HT1080 (cell line): ENCODE measurements around the gene PKDREJ. TPM values are rescaled to one million over a fixed set of nuclear protein-coding genes. Genes with fewer than 3 reads are reported as not detected.

ENCODE experiments used
- DNase-seq: peaks from one replicate; pipeline ENCODE4 v3.0.0-alpha.2; 2015; ENCODE audit warnings: low read depth
- total RNA-seq: library from RNA; depleted of rRNA; stranded (reverse); fragments of >200 nt; shearing (Covaris generic); gene quantifications from 2 replicates; pipeline ENCODE4 v1.2.3, GENCODE V29; 2014

The PKDREJ gene
- total RNA-seq, 1 experiment from 2014 or later: not detected

DNA sequence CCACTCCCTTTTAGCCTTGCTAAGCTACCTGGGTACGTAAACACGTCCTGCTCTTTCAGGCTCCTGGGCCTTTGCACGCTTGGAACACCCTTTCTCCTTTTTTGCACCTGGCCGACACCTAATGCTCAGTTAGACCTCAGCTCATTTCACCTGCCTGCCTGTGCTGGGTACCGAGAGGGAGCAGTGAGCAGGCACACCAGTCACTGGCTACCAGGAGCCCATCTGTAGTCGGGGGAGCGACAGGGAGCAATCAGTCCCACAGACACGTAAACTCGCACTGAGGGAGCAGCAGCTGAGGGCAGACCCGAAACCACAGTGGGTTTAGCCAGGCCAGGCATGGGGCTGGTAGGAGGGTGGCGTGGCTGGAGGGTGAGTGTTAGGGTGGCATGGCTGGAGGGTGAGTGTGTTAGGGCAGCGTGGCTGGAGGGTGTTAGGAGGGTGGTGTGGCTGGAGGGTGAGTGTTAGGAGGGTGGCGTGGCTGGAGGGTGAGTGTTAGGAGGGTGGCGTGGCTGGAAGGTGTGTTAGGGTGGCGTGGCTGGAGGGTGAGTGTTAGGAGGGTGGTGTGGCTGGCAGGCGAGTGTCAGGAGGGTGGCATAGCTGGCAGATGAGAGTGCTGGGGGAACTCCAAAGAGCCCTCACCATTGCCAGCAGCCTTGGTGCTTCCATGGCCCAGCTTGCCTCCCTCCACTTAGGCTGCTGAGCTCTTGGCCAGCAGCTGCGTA, 27.1 kb upstream of the PKDREJ start:
- DNase-seq: no peak

DNA sequence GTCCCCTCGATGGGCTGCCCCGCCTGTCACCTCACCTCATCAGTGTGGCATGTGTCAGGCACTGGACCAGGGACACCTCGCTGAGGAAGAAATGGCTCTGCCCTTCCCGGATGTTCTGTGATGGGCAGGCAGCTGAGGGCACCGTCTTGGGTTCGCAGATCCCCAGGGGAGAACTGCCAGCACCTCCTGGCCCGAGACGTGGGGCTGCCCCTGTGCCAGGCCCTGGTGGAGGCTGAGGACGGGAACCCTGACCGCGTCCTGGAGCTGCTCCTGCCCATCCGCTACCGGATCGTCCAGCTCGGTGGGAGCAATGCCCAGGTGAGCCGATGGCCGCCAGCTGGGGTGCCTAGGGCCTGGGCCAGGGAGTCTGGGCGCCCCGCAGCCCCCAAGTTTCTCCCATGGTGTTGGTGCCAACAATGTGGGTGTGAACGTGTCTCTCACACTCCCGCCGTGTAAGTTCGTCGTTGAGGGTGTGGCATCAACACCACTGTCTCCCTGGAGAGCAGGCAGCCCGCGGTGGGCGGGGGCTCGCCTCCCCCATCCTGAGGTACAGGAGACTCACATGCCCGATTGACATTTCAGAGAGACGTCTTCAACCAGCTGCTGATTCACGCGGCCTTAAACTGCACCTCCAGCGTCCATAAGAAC, 26.2 kb upstream of the PKDREJ start:
- no peak for DNase-seq

GRCh38 chr22:46288846-46289243, 25.7 kb upstream of the PKDREJ start:
- no peak for DNase-seq

DNA sequence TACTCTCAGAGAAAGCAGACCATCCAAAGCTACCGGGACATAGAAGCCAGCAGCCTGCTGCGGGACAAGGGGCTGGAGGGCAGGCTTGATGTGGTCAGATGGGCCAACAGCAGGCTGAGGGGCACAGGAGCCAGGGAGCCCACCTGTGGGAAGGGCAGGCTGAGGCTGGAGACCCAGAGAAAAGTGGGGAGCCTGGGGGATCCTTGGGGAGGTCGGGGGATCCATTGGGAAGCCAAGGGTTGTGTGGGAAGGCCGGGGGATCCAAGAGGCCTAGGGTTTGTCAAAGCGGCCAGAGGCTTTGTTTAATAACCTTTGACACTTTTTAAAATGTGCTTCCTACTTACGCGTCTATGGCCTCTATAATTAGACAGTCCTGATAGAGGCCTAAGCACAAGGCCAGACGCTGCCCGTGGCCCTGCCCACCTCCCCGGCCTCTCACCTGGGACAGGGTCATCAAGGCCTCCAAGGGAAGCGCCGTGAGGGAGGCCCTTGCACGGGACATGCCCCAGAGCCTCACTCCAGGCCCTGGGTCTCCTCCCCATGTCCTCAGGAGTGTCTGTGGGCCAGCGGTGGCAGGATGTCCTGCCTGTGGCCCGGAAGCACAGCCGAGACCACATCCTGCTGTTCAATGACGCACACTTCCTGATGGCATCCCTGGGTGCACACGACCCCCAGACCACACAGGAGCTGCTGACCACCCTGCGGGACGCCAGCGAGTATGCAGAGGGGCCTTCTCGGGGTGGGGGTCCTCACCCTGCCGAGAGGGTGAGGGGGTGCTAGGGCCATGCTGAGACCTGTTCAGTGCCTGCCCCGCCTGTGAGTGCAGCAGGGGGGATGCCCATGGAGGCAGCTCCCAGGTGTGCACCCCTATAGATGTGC, 25.0 kb upstream of the PKDREJ start:
- peak; percentile 52 for DNase-seq

GRCh38 chr22:46286941-46287872, 24.1 kb upstream of the PKDREJ start:
- DNase-seq: no peak

DNA sequence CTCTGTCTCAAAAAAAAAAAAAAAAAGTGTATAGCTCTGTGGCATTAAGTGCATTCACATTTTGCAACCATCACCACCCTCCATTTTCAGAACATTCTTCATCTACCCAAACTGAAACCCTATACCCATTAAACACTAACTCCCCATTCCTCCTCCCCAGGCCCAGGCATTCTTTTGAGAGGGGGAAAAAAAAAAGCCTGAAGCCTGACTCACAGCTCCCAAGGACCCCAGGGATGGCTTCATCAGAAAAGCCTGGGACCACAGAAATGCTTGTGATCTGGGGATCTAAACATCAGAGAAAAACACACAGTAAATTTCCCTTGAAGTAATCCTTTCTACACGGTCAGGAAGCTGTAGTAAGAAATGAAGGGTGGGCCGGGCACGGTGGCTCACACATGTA, 22.9 kb upstream of the PKDREJ start:
- DNase-seq: no peak

- no peak for DNase-seq
Observed at GRCh38 chr22:46281866-46282678, 18.9 kb upstream of the PKDREJ start.

DNA sequence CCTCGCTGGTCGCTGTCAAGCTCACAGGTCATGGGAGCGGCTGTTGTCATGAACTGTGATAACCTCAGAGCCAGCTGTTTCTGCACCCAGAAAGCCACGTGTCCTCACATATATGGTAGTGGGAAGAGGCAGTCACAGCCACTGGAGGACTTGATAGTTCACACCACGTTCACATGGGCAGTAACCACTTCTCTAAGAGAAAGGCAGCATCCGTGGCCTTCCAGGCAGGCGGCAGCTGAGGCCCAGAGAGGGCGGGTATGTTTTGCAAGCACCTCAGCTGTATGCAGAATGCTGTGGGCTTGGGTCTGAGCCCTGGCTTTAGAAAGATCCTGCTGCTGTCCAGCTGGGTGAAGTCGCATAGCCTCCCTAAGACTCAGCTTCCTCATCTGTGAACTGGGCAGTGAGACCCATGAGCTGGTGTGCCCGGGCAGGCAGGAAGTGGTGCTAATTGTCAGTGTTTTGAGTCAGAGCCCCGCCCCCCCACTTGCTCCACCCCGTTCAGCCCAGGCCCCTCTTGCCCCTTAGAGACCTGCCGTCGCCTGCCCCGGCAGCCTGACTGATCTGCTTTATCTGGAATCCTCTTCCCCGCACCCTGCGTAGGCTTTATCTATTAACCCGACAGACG, 18.0 kb upstream of the PKDREJ start:
- no peak for DNase-seq

- DNase-seq: no peak
Observed at GRCh38 chr22:46280063-46280817, 17.1 kb upstream of the PKDREJ start.

- DNase-seq: no peak
Observed at GRCh38 chr22:46278656-46279645, 15.8 kb upstream of the PKDREJ start.

- no peak for DNase-seq
Observed at GRCh38 chr22:46276563-46276962, 13.4 kb upstream of the PKDREJ start.

GRCh38 chr22:46275455-46276122, 12.4 kb upstream of the PKDREJ start:
- DNase-seq: no peak

GRCh38 chr22:46274381-46274780, 11.2 kb upstream of the PKDREJ start:
- no peak for DNase-seq

DNA sequence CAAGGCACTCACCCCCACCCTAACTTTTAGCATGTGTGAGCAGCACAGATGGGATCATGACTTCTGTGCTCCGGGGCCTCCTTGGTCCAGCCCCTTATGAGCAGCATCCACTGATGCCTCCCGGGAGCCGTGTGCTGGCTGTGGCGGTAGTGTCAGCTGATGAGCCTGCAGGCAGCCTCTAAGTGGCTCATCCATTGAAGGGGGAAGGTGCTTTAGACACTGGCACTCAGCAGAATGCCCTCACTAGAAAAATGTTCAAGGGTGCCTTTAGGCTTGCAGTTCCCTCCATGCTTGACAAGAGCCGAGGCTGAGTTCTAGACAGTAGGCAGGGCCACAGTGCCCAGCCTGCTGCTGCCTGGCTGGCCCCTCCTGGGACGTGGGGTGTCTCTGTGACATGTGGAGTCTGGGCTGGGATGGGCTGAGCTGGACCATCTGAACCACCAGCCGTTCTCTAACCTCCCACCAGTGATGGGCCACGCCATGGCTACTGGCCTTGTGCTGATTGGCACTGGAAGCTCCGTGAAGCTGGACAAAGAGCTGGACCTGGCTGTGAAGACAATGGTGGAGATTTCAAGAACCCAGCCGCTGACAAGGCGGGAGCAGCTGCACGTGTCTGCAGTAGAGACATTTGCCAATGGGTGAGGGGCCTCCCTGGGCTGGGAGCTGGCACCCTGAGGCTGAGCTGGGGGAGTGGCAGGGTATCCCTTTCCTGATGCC, 10.4 kb upstream of the PKDREJ start:
- no peak for DNase-seq

- DNase-seq: no peak
Observed at GRCh38 chr22:46272762-46273431, 9.8 kb upstream of the PKDREJ start.

DNA sequence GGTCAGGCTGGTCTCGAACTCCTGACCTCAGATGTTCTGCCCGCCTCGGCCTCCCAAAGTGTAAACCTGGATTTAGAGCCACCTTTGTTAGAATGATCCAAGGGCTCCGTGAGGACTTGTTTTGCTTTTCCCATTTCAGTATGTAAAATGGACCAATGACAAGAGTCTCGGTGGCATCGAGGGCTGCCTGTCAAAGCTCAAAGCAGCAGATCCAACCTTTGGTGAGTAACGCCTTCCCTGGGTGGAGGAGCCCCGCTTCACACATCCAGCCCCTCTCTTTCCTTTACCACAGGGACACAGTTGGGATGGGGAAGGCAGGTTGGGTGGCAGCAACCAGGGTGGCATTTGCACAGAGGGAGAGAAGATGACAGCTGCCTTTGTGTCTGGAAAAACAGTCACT, 9.1 kb upstream of the PKDREJ start:
- DNase-seq: no peak
